Measurements from ENCODE around the gene TMEM63B.

DNA sequence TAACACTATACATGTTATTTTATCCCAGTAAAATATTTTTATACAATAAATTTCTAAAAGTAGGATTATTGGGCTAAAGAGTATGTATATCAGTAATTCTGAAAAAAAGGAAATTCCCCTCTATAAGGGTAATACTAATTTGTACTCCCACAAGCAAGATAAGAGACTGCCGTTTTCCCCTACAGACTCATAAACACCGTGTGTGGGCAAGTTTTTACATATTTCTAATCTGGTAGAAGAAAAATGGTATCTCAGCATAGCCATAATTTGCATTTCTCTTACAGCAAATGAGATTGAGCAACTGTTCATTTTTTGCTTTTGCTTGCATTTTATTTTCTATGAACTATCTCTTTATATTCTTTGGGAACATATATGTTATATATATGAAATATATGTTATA, 63.4 kb downstream of the TMEM63B start:
- TF ChIP-seq BHLHE40 (IDR thresholded peaks at IDR 0.05; ENCODE audit: low read length) (no peak), CBFB (CRISPR knock-in tag; IDR thresholded peaks at IDR 0.05) (no peak), PURB (CRISPR knock-in tag; IDR thresholded peaks at IDR 0.05; ENCODE audit: low read depth) (no peak)
